Karpas-422 (cell line): ENCODE measurements around the gene DIAPH3. TPM values are rescaled to one million over a fixed set of nuclear protein-coding genes. Genes with fewer than 3 reads are reported as not detected.

Experiments
- DNase-seq: peaks from one replicate; pipeline ENCODE4 v3.0.0-alpha.2; 2015
- H2AFZ ChIP-seq: fragments of 200-600 bp; sonication (generic); 2 replicates; pipeline ENCODE4 v1.6.1; 2014; ENCODE audit warnings: antibody characterized with exemption, low read length, mixed read lengths
- H3K27ac ChIP-seq: fragments of 200-600 bp; sonication (generic); 2 replicates; pipeline ENCODE4 v1.5.1; 2014; ENCODE audit warnings: mild to moderate bottlenecking, low read length, moderate library complexity
- H3K27me3 ChIP-seq: fragments of 200-600 bp; sonication (generic); 2 replicates; pipeline ENCODE4 v1.6.1; 2014; ENCODE audit warnings: low read length, mixed read lengths
- H3K36me3 ChIP-seq: fragments of 200-600 bp; sonication (generic); 2 replicates; pipeline ENCODE4 v1.6.1; 2014; ENCODE audit warnings: low read length, mixed read lengths; ENCODE audit not compliant: insufficient read depth
- H3K4me1 ChIP-seq: fragments of 200-600 bp; sonication (generic); 2 replicates; pipeline ENCODE4 v1.6.1; 2014; ENCODE audit warnings: mild to moderate bottlenecking, low read length, mixed read lengths
- H3K4me2 ChIP-seq: fragments of 200-600 bp; sonication (generic); 2 replicates; pipeline ENCODE4 v1.6.1; 2014; ENCODE audit warnings: low read length, low read depth, mild to moderate bottlenecking; ENCODE audit not compliant: poor library complexity, severe bottlenecking
- H3K4me3 ChIP-seq: fragments of 200-600 bp; sonication (generic); 2 replicates; pipeline ENCODE4 v1.5.1; 2014; ENCODE audit warnings: mild to moderate bottlenecking, antibody characterized with exemption, low read length, mixed read lengths
- H3K79me2 ChIP-seq: fragments of 200-600 bp; sonication (generic); 2 replicates; pipeline ENCODE4 v1.6.1; 2014; ENCODE audit warnings: mild to moderate bottlenecking, low read length, mixed read lengths
- H3K9ac ChIP-seq: fragments of 200-600 bp; sonication (generic); 2 replicates; pipeline ENCODE4 v1.6.0; 2014; ENCODE audit warnings: low read length
- H3K9me2 ChIP-seq: fragments of 200-600 bp; sonication (generic), shearing (Covaris generic); replicated peaks from 2 replicates; pipeline ENCODE4 v1.6.0; 2014; ENCODE audit warnings: mild to moderate bottlenecking, low read length, moderate library complexity; ENCODE audit not compliant: insufficient read depth
- H3K9me3 ChIP-seq: fragments of 300-700, 200-600 bp; sonication (generic); 2 replicates; pipeline ENCODE4 v1.6.1; 2014; ENCODE audit warnings: low read length, mixed read lengths
- H4K20me1 ChIP-seq: fragments of 200-600 bp; sonication (generic); 2 replicates; pipeline ENCODE4 v1.6.1; 2014; ENCODE audit warnings: mild to moderate bottlenecking, antibody characterized with exemption, low read length, low read depth; ENCODE audit not compliant: insufficient read depth
- total RNA-seq: library from RNA; depleted of rRNA; stranded (reverse); fragments of >200 nt; shearing (Covaris generic); gene quantifications from 2 replicates; pipeline ENCODE4 v1.2.3, GENCODE V29; 2014; ENCODE audit warnings: low replicate concordance

DIAPH3 gene
- total RNA-seq, 1 experiment from 2014 or later = 10.0 TPM

GRCh38 chr13:60134376-60134775 is 29.4 kb downstream of the DIAPH3 start:
- no peaks in the 10 kb centered on the region for H3K9me3 ChIP-seq
- peaks cover 92% of the 10 kb centered on the region for H3K79me2 ChIP-seq
- H3K9ac ChIP-seq = no peak overlapping the region
- H2AFZ ChIP-seq = no peak overlapping the region
- no peak overlapping the region for H3K4me2 ChIP-seq
- H3K27ac ChIP-seq = no peak overlapping the region
- no peak for DNase-seq
- H3K36me3 ChIP-seq = peaks cover 5% of the 10 kb centered on the region; the same call in 1 of the 2 replicates
- peaks cover 7% of the 10 kb centered on the region for H3K4me1 ChIP-seq
- H3K9me2 ChIP-seq = no peaks in the 10 kb centered on the region
- no peaks in the 10 kb centered on the region for H3K27me3 ChIP-seq
- H3K4me3 ChIP-seq = no peak overlapping the region
- H4K20me1 ChIP-seq = no peaks in the 10 kb centered on the region

- peaks cover 2% of the 10 kb centered on the region; the same call in 1 of the 2 replicates for H3K9me3 ChIP-seq
- H4K20me1 ChIP-seq = no peaks in the 10 kb centered on the region
- H3K4me1 ChIP-seq = no peaks in the 10 kb centered on the region
- H3K4me2 ChIP-seq = no peak overlapping the region
- peaks cover 2% of the 10 kb centered on the region; the same call in 1 of the 2 replicates for H3K36me3 ChIP-seq
- no peaks in the 10 kb centered on the region for H3K9me2 ChIP-seq
- DNase-seq = no peak
- peaks cover 55% of the 10 kb centered on the region for H3K79me2 ChIP-seq
- H3K27me3 ChIP-seq = no peaks in the 10 kb centered on the region
- H3K27ac ChIP-seq = no peak overlapping the region
- H2AFZ ChIP-seq = no peak overlapping the region
- no peak overlapping the region for H3K4me3 ChIP-seq
- no peak overlapping the region for H3K9ac ChIP-seq
Observed at GRCh38 chr13:60121337-60121687, 42.4 kb downstream of the DIAPH3 start.

- no peaks in the 10 kb centered on the region for H3K9me2 ChIP-seq
Observed at GRCh38 chr13:60120617-60121336, 43.0 kb downstream of the DIAPH3 start.

GRCh38 chr13:60118696-60119400 is 44.9 kb downstream of the DIAPH3 start:
- H4K20me1 ChIP-seq = no peaks in the 10 kb centered on the region

More at GRCh38 chr13:60120617-60121336, 43.0 kb downstream of the DIAPH3 start:
- no peak for DNase-seq
- no peak overlapping the region for H2AFZ ChIP-seq
- H3K27ac ChIP-seq = no peak overlapping the region
- peaks cover 3% of the 10 kb centered on the region; the same call in 1 of the 2 replicates for H3K36me3 ChIP-seq
- no peak overlapping the region for H3K4me2 ChIP-seq
- peaks cover 4% of the 10 kb centered on the region; the same call in 1 of the 2 replicates for H3K9me3 ChIP-seq
- H4K20me1 ChIP-seq = no peaks in the 10 kb centered on the region
- H3K4me1 ChIP-seq = no peaks in the 10 kb centered on the region
- no peaks in the 10 kb centered on the region for H3K27me3 ChIP-seq
- peaks cover 56% of the 10 kb centered on the region for H3K79me2 ChIP-seq
- no peak overlapping the region for H3K4me3 ChIP-seq
- no peak overlapping the region for H3K9ac ChIP-seq

GRCh38 chr13:60114499-60115028 is 49.2 kb downstream of the DIAPH3 start:
- H3K4me1 ChIP-seq = no peaks in the 10 kb centered on the region
- H3K9ac ChIP-seq = no peak overlapping the region
- DNase-seq = no peak
- peaks cover 56% of the 10 kb centered on the region for H3K79me2 ChIP-seq
- no peaks in the 10 kb centered on the region for H3K27me3 ChIP-seq
- no peaks in the 10 kb centered on the region for H3K9me2 ChIP-seq
- H3K9me3 ChIP-seq = peaks cover 4% of the 10 kb centered on the region; the same call in 1 of the 2 replicates
- no peak overlapping the region for H3K4me2 ChIP-seq
- no peak overlapping the region for H3K27ac ChIP-seq
- H2AFZ ChIP-seq = no peak overlapping the region
- no peaks in the 10 kb centered on the region for H4K20me1 ChIP-seq
- no peak overlapping the region for H3K4me3 ChIP-seq
- peaks cover 16% of the 10 kb centered on the region for H3K36me3 ChIP-seq

More at GRCh38 chr13:60118696-60119400, 44.9 kb downstream of the DIAPH3 start:
- H3K4me3 ChIP-seq = no peak overlapping the region
- H3K27me3 ChIP-seq = no peaks in the 10 kb centered on the region
- no peaks in the 10 kb centered on the region for H3K4me1 ChIP-seq
- no peak overlapping the region for H2AFZ ChIP-seq
- DNase-seq = no peak
- H3K9me2 ChIP-seq = no peaks in the 10 kb centered on the region
- peaks cover 7% of the 10 kb centered on the region; the same call in 1 of the 2 replicates for H3K36me3 ChIP-seq
- peaks cover 56% of the 10 kb centered on the region for H3K79me2 ChIP-seq
- H3K27ac ChIP-seq = no peak overlapping the region
- H3K9ac ChIP-seq = no peak overlapping the region
- H3K9me3 ChIP-seq = peaks cover 4% of the 10 kb centered on the region; the same call in 1 of the 2 replicates
- no peak overlapping the region for H3K4me2 ChIP-seq

GRCh38 chr13:60112771-60113170 is 51.0 kb downstream of the DIAPH3 start:
- Histone ChIP-seq H2AFZ (no peak overlapping the region), H3K36me3 (peaks cover 19% of the 10 kb centered on the region), H3K27ac (no peak overlapping the region), H3K4me2 (no peak overlapping the region), H3K27me3 (no peaks in the 10 kb centered on the region), H4K20me1 (no peaks in the 10 kb centered on the region), H3K79me2 (peaks cover 59% of the 10 kb centered on the region), H3K4me3 (no peak overlapping the region), H3K4me1 (no peaks in the 10 kb centered on the region), H3K9me2 (no peaks in the 10 kb centered on the region), H3K9me3 (peaks cover 4% of the 10 kb centered on the region; the same call in 1 of the 2 replicates), H3K9ac (no peak overlapping the region)
- DNase-seq = no peak

GRCh38 chr13:60111691-60112090 is 52.0 kb downstream of the DIAPH3 start:
- H3K27ac ChIP-seq = no peak overlapping the region
- no peaks in the 10 kb centered on the region for H3K4me1 ChIP-seq
- no peak overlapping the region for H2AFZ ChIP-seq
- H3K9me2 ChIP-seq = no peaks in the 10 kb centered on the region
- peaks cover 20% of the 10 kb centered on the region for H3K36me3 ChIP-seq
- no peaks in the 10 kb centered on the region for H4K20me1 ChIP-seq
- H3K4me3 ChIP-seq = no peak overlapping the region
- no peak for DNase-seq
- peaks cover 66% of the 10 kb centered on the region for H3K79me2 ChIP-seq
- no peaks in the 10 kb centered on the region for H3K27me3 ChIP-seq
- no peak overlapping the region for H3K9ac ChIP-seq
- peaks cover 4% of the 10 kb centered on the region; the same call in 1 of the 2 replicates for H3K9me3 ChIP-seq
- H3K4me2 ChIP-seq = no peak overlapping the region

- no peak overlapping the region for H3K4me2 ChIP-seq
- no peaks in the 10 kb centered on the region for H3K4me1 ChIP-seq
- no peak for DNase-seq
- no peak overlapping the region for H3K27ac ChIP-seq
- H3K79me2 ChIP-seq = peaks cover 68% of the 10 kb centered on the region
- peaks cover 14% of the 10 kb centered on the region; the same call in 1 of the 2 replicates for H3K36me3 ChIP-seq
- H2AFZ ChIP-seq = no peak overlapping the region
- H3K4me3 ChIP-seq = no peak overlapping the region
- no peaks in the 10 kb centered on the region for H3K27me3 ChIP-seq
- no peaks in the 10 kb centered on the region for H4K20me1 ChIP-seq
- no peak overlapping the region for H3K9ac ChIP-seq
- no peaks in the 10 kb centered on the region for H3K9me3 ChIP-seq
- no peaks in the 10 kb centered on the region for H3K9me2 ChIP-seq
Observed at GRCh38 chr13:60109285-60109684, 54.4 kb downstream of the DIAPH3 start.
